GM18951 (cell line): Measurements from ENCODE around the gene INTS3.
"Not testable (repeated sequence)": the region's sequence is repeated elsewhere in the genome, so short reads cannot be mapped to it uniquely, and the experiment has no call there.

Experiments
- POLR2A ChIP-seq: IDR thresholded peaks from 4 replicates; pipeline ENCODE4 v1.6.1; 2011; ENCODE audit warnings: mild to moderate bottlenecking; ENCODE audit not compliant: insufficient read length, insufficient read depth; ENCODE audit errors: extremely low read depth
- in situ Hi-C: fragments of 300-500 bp; cut with MboI; formaldehyde crosslinking; loops from one replicate; pipeline ENCODE4 v1.12.0; 2022; ENCODE audit warnings: low sequenced_read_pairs, mixed read lengths, inconsistent platforms; ENCODE audit not compliant: unreplicated experiment

Gene INTS3

GRCh38 chr1:153688276-153688675, 39.6 kb upstream of the INTS3 start:
- TF ChIP-seq POLR2A, result no peak
- in situ Hi-C loops, result no loop called here

- TF ChIP-seq POLR2A, result no peak
- in situ Hi-C loops, result no loop called here
Observed at GRCh38 chr1:153688736-153689328, 39.0 kb upstream of the INTS3 start.

GRCh38 chr1:153693466-153693865, 34.4 kb upstream of the INTS3 start:
- in situ Hi-C loops, result no loop called here
- TF ChIP-seq POLR2A, result no peak

GRCh38 chr1:153696741-153697140, 31.1 kb upstream of the INTS3 start:
- TF ChIP-seq POLR2A, result no peak
- in situ Hi-C loops, result no loop called here

GRCh38 chr1:153697191-153698019, 30.4 kb upstream of the INTS3 start:
- in situ Hi-C loops, result no loop called here
- no peak for TF ChIP-seq POLR2A

- in situ Hi-C loops, result no loop called here
- no peak for TF ChIP-seq POLR2A
Observed at GRCh38 chr1:153698020-153698922, 29.6 kb upstream of the INTS3 start.

GRCh38 chr1:153698923-153699714, 28.7 kb upstream of the INTS3 start:
- in situ Hi-C loops, result no loop called here
- no peak for TF ChIP-seq POLR2A

GRCh38 chr1:153699768-153700167, 28.1 kb upstream of the INTS3 start:
- in situ Hi-C loops, result no loop called here
- TF ChIP-seq POLR2A, result no peak

GRCh38 chr1:153705484-153705883, 22.4 kb upstream of the INTS3 start:
- in situ Hi-C loops, result no loop called here
- no peak for TF ChIP-seq POLR2A

- no peak for TF ChIP-seq POLR2A
- in situ Hi-C loops, result no loop called here
Observed at GRCh38 chr1:153711026-153711425, 16.8 kb upstream of the INTS3 start.

GRCh38 chr1:153716211-153716610, 11.6 kb upstream of the INTS3 start:
- in situ Hi-C loops, result not testable (repeated sequence)

- in situ Hi-C loops, result no loop called here
- TF ChIP-seq POLR2A, result no peak
Observed at GRCh38 chr1:153717330-153717729, 10.5 kb upstream of the INTS3 start.

- no peak for TF ChIP-seq POLR2A
- in situ Hi-C loops, result no loop called here
Observed at GRCh38 chr1:153723687-153724086, 4.2 kb upstream of the INTS3 start.

GRCh38 chr1:153724634-153725033, 3.2 kb upstream of the INTS3 start:
- in situ Hi-C loops, result not testable (repeated sequence)
